Retinal pigment epithelial cell (primary cell): ENCODE measurements around the gene SNTB2.

ENCODE experiments used
- DNase-seq: peaks from one replicate; pipeline ENCODE4 v3.0.0-alpha.2; 2010; ENCODE audit warnings: low read depth
- H3K4me3 ChIP-seq: 2 replicates; pipeline ENCODE4 v1.5.1; 2011; ENCODE audit warnings: mild to moderate bottlenecking, low read length, control low read depth, moderate library complexity
- CTCF ChIP-seq: conservative IDR thresholded peaks from 2 replicates; pipeline ENCODE4 v1.5.1; 2011; ENCODE audit warnings: low read depth, low read length, control low read depth, inconsistent platforms

Gene SNTB2

GRCh38 chr16:69351309-69352027 lies 164.5 kb downstream of the SNTB2 start, which contains the start of gene TMED6:
Gene TMED6 (minus strand): TSS chr16:69351786. CDS start chr16:69351753, 33 bp downstream.
- DNase-seq = no peak
- TF ChIP-seq CTCF = no peak
- no peak within 1 kb of the TSS for H3K4me3 ChIP-seq
